IPS-18a (cell line): ENCODE data around the gene ABLIM1.

Experiments
- H3K27ac ChIP-seq: one replicate; pipeline ENCODE4 v1.5.1; 2013; ENCODE audit warnings: low read length
- H3K27me3 ChIP-seq: one replicate; pipeline ENCODE4 v1.6.1; 2013; ENCODE audit warnings: mild to moderate bottlenecking, low read length; ENCODE audit not compliant: control insufficient read depth, insufficient read depth
- H3K36me3 ChIP-seq: one replicate; pipeline ENCODE4 v1.6.1; 2013; ENCODE audit warnings: low read depth, low read length; ENCODE audit not compliant: control insufficient read depth
- H3K4me1 ChIP-seq: one replicate; pipeline ENCODE4 v1.6.1; 2013; ENCODE audit warnings: low read depth, low read length; ENCODE audit not compliant: control insufficient read depth
- H3K4me3 ChIP-seq: one replicate; pipeline ENCODE4 v1.5.1; 2013; ENCODE audit warnings: low read length
- H3K9ac ChIP-seq: one replicate; pipeline ENCODE4 v1.6.1; 2013; ENCODE audit warnings: mild to moderate bottlenecking, low read length, moderate library complexity
- H3K9me3 ChIP-seq: one replicate; pipeline ENCODE4 v1.6.1; 2013; ENCODE audit warnings: low read depth, low read length; ENCODE audit not compliant: control insufficient read depth

ABLIM1 gene

GRCh38 chr10:114489521-114490310 is 168.4 kb downstream of the ABLIM1 start:
- no peaks in the 10 kb centered on the region for H3K27me3 ChIP-seq
- H3K9me3 ChIP-seq: no peaks in the 10 kb centered on the region
- no peak overlapping the region for H3K4me3 ChIP-seq
- H3K9ac ChIP-seq: no peak overlapping the region
- no peaks in the 10 kb centered on the region for H3K36me3 ChIP-seq
- no peak overlapping the region for H3K27ac ChIP-seq
- H3K4me1 ChIP-seq: peaks cover 24% of the 10 kb centered on the region

- H3K9ac ChIP-seq: no peak overlapping the region
- no peaks in the 10 kb centered on the region for H3K36me3 ChIP-seq
- H3K4me1 ChIP-seq: peaks cover 24% of the 10 kb centered on the region
- H3K4me3 ChIP-seq: no peak overlapping the region
- no peaks in the 10 kb centered on the region for H3K9me3 ChIP-seq
- H3K27ac ChIP-seq: no peak overlapping the region
- H3K27me3 ChIP-seq: no peaks in the 10 kb centered on the region
Measured at GRCh38 chr10:114487815-114488536, 170.1 kb downstream of the ABLIM1 start.

- H3K36me3 ChIP-seq: no peaks in the 10 kb centered on the region
- H3K27ac ChIP-seq: no peak overlapping the region
- no peak overlapping the region for H3K9ac ChIP-seq
- peaks cover 19% of the 10 kb centered on the region for H3K4me1 ChIP-seq
- no peaks in the 10 kb centered on the region for H3K9me3 ChIP-seq
- no peaks in the 10 kb centered on the region for H3K27me3 ChIP-seq
- no peak overlapping the region for H3K4me3 ChIP-seq
Measured at GRCh38 chr10:114486938-114487814, 170.9 kb downstream of the ABLIM1 start.

- H3K4me3 ChIP-seq: no peak overlapping the region
- no peaks in the 10 kb centered on the region for H3K36me3 ChIP-seq
Measured at GRCh38 chr10:114485696-114486400, 172.2 kb downstream of the ABLIM1 start.

GRCh38 chr10:114483575-114483974 is 174.5 kb downstream of the ABLIM1 start:
- H3K9ac ChIP-seq: no peak overlapping the region
- no peak overlapping the region for H3K4me3 ChIP-seq
- H3K4me1 ChIP-seq: peaks cover under 1% of the 10 kb centered on the region
- H3K27ac ChIP-seq: no peak overlapping the region
- no peaks in the 10 kb centered on the region for H3K36me3 ChIP-seq
- H3K9me3 ChIP-seq: no peaks in the 10 kb centered on the region
- no peaks in the 10 kb centered on the region for H3K27me3 ChIP-seq

More at GRCh38 chr10:114485696-114486400, 172.2 kb downstream of the ABLIM1 start:
- Histone ChIP-seq H3K9ac (no peak overlapping the region), H3K4me1 (peaks cover 19% of the 10 kb centered on the region), H3K27ac (no peak overlapping the region), H3K9me3 (no peaks in the 10 kb centered on the region), H3K27me3 (no peaks in the 10 kb centered on the region)

DNA sequence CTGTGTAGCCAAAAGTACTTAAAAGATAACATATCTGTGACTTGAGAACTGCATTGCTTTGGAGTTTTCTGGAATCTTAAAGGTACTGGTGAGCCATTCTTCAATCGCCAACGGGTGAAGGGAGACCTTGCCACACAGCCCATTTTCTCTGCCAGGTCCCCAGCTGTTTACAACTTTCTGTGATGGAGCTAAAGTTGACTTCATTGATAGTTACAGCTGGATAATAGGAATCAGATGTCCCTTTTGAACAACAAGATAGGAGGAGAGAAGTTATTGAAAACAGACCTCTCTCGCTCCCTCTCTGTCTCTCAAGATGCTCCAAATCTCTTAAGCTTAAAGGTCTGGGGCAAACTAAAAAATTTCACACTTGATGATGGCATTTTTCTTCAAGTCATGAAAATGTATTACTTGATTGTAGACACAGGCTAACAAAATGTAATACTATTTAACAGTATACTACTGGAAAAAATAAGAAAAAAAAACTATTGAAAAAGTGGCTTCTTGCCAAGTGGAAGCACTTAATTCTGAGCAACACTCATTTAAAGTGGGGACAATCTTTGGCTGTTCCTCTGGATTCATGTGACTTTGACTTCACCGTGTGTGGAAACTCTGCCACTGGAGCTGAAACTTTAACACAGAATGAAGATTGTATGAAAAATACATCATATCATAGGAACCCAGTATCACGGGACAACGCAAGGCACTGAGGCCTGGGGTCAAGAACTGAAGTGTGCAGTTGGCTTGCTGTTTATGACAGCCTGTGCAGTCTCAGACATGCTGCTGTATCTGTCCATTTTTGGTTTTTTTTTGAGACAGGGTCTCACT is 175.4 kb downstream of the ABLIM1 start:
- H3K9me3 ChIP-seq: no peaks in the 10 kb centered on the region
- H3K4me3 ChIP-seq: no peak overlapping the region
- no peak overlapping the region for H3K9ac ChIP-seq
- H3K36me3 ChIP-seq: no peaks in the 10 kb centered on the region
- no peak overlapping the region for H3K27ac ChIP-seq
- H3K4me1 ChIP-seq: no peaks in the 10 kb centered on the region
- no peaks in the 10 kb centered on the region for H3K27me3 ChIP-seq

GRCh38 chr10:114481055-114481454 is 177.0 kb downstream of the ABLIM1 start:
- Histone ChIP-seq H3K4me3 (no peak overlapping the region), H3K9me3 (no peaks in the 10 kb centered on the region), H3K4me1 (no peaks in the 10 kb centered on the region), H3K9ac (no peak overlapping the region), H3K27me3 (no peaks in the 10 kb centered on the region), H3K27ac (no peak overlapping the region), H3K36me3 (no peaks in the 10 kb centered on the region)

GRCh38 chr10:114479836-114480235 is 178.2 kb downstream of the ABLIM1 start:
- H3K4me1 ChIP-seq: no peaks in the 10 kb centered on the region
- no peak overlapping the region for H3K4me3 ChIP-seq
- H3K36me3 ChIP-seq: no peaks in the 10 kb centered on the region
- no peaks in the 10 kb centered on the region for H3K27me3 ChIP-seq
- no peaks in the 10 kb centered on the region for H3K9me3 ChIP-seq
- no peak overlapping the region for H3K27ac ChIP-seq
- H3K9ac ChIP-seq: no peak overlapping the region

DNA sequence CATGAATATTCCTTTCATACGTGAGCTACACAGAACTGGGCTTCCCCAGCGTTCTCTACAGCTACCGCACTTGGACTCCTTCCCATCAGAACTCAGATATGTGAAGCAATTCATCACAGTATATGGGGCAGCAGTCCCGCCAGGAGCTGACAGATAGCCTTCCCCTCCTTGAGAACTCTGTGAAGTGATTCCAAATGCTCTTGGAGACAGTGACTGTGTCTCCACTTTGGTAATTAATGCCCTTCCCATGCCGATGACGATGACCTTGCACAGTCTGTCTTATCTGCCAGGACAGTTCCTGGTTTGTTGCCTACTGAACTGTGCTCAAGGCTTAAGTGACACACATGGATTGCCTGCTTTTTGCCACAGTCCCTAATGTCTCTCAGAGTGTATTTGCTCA is 178.8 kb downstream of the ABLIM1 start:
- Histone ChIP-seq H3K4me3 (no peak overlapping the region), H3K36me3 (no peaks in the 10 kb centered on the region), H3K9ac (no peak overlapping the region), H3K9me3 (no peaks in the 10 kb centered on the region), H3K27ac (no peak overlapping the region), H3K4me1 (no peaks in the 10 kb centered on the region), H3K27me3 (no peaks in the 10 kb centered on the region)

GRCh38 chr10:114478281-114478680 is 179.8 kb downstream of the ABLIM1 start:
- Histone ChIP-seq H3K36me3 (no peaks in the 10 kb centered on the region), H3K27ac (no peak overlapping the region), H3K27me3 (no peaks in the 10 kb centered on the region), H3K9ac (no peak overlapping the region), H3K4me1 (peaks cover under 1% of the 10 kb centered on the region), H3K4me3 (no peak overlapping the region), H3K9me3 (no peaks in the 10 kb centered on the region)
